PFSK-1 (cell line): ENCODE data around the gene AREG.

ENCODE experiments used
- FOXP2 ChIP-seq: optimal IDR thresholded peaks from 2 replicates; pipeline ENCODE3; 2011; ENCODE audit warnings: borderline replicate concordance, control low read depth, inconsistent platforms; ENCODE audit not compliant: insufficient read depth; ENCODE audit errors: extremely low read length, extremely low read depth
- POLR2AphosphoS5 ChIP-seq: IDR thresholded peaks from 2 replicates; pipeline ENCODE4 v1.6.1; 2012; ENCODE audit warnings: low read depth, mild to moderate bottlenecking, control low read depth, low read length, moderate library complexity
- TAF1 ChIP-seq: IDR thresholded peaks from 2 replicates; pipeline ENCODE4 v1.6.1; 2012; ENCODE audit warnings: low read length, control low read depth, borderline replicate concordance; ENCODE audit not compliant: insufficient read depth
- TF ChIP-seq, protein P1 (sequence below), 2 experiments: IDR thresholded peaks; 2 replicates each; pipeline versions ENCODE4 v1.6.1 to v1.8.0; 2011 to 2012; ENCODE audit warnings: low read depth in 2 of 2, low read length in 2 of 2, control low read depth in 1 of 2, inconsistent platforms in 1 of 2, mild to moderate bottlenecking in 1 of 2, moderate library complexity in 1 of 2; ENCODE audit not compliant: insufficient read depth in 1 of 2

GRCh38 chr4:74431113-74431826 is 13.7 kb upstream of the AREG start:
- TF ChIP-seq FOXP2: no peak
- no peak for TF ChIP-seq POLR2AphosphoS5
- no peak for TF ChIP-seq TAF1
- TF ChIP-seq, protein P1, sequence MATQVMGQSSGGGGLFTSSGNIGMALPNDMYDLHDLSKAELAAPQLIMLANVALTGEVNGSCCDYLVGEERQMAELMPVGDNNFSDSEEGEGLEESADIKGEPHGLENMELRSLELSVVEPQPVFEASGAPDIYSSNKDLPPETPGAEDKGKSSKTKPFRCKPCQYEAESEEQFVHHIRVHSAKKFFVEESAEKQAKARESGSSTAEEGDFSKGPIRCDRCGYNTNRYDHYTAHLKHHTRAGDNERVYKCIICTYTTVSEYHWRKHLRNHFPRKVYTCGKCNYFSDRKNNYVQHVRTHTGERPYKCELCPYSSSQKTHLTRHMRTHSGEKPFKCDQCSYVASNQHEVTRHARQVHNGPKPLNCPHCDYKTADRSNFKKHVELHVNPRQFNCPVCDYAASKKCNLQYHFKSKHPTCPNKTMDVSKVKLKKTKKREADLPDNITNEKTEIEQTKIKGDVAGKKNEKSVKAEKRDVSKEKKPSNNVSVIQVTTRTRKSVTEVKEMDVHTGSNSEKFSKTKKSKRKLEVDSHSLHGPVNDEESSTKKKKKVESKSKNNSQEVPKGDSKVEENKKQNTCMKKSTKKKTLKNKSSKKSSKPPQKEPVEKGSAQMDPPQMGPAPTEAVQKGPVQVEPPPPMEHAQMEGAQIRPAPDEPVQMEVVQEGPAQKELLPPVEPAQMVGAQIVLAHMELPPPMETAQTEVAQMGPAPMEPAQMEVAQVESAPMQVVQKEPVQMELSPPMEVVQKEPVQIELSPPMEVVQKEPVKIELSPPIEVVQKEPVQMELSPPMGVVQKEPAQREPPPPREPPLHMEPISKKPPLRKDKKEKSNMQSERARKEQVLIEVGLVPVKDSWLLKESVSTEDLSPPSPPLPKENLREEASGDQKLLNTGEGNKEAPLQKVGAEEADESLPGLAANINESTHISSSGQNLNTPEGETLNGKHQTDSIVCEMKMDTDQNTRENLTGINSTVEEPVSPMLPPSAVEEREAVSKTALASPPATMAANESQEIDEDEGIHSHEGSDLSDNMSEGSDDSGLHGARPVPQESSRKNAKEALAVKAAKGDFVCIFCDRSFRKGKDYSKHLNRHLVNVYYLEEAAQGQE (IDR thresholded peaks at IDR 0.05; ENCODE audit: insufficient read depth in 1 of 2, low read depth in 2 of 2, low read length in 2 of 2): no peak
